HEK293 (cell line): ENCODE data around the gene CNTFR.

Source experiments
- CTCF ChIP-seq: fragments of 450-650 bp; formaldehyde crosslinking; IDR thresholded peaks from 2 replicates; pipeline ENCODE4 v1.5.1; 2016; ENCODE audit warnings: missing biosample characterization, missing genetic modification characterization
- REST ChIP-seq: fragments of 450-650 bp; formaldehyde crosslinking; IDR thresholded peaks from 2 replicates; pipeline ENCODE4 v1.5.1; 2016; ENCODE audit warnings: missing biosample characterization, missing genetic modification characterization
- ZBTB20 ChIP-seq: fragments of 450-650 bp; formaldehyde crosslinking; IDR thresholded peaks from 2 replicates; pipeline ENCODE4 v1.5.1; 2016; ENCODE audit warnings: missing biosample characterization, missing genetic modification characterization
- ZBTB21 ChIP-seq: fragments of 450-650 bp; formaldehyde crosslinking; IDR thresholded peaks from 2 replicates; pipeline ENCODE4 v1.5.1; 2017; ENCODE audit warnings: missing biosample characterization, missing genetic modification characterization
- ZFP41 ChIP-seq: fragments of 450-650 bp; formaldehyde crosslinking; IDR thresholded peaks from 2 replicates; pipeline ENCODE4 v1.5.1; 2016; ENCODE audit warnings: missing biosample characterization, missing genetic modification characterization, borderline replicate concordance
- ZNF639 ChIP-seq: fragments of 450-650 bp; formaldehyde crosslinking; IDR thresholded peaks from 2 replicates; pipeline ENCODE4 v1.5.1; 2016; ENCODE audit warnings: missing biosample characterization, missing genetic modification characterization
- ZNF792 ChIP-seq: fragments of 450-650 bp; formaldehyde crosslinking; IDR thresholded peaks from 2 replicates; pipeline ENCODE4 v1.5.1; 2016; ENCODE audit warnings: missing biosample characterization, missing genetic modification characterization
- ZSCAN18 ChIP-seq: fragments of 450-650 bp; formaldehyde crosslinking; IDR thresholded peaks from 2 replicates; pipeline ENCODE4 v1.5.1; 2016; ENCODE audit warnings: missing biosample characterization, missing genetic modification characterization

GRCh38 chr9:34553511-34554021 is 36.0 kb downstream of the CNTFR start:
- no peak for TF ChIP-seq CTCF (tag by site-specific recombination)
- no peak for TF ChIP-seq ZBTB21 (tag by site-specific recombination)
- no peak for TF ChIP-seq ZNF639 (tag by site-specific recombination)
- no peak for TF ChIP-seq ZSCAN18 (tag by site-specific recombination)
- TF ChIP-seq ZFP41 (tag by site-specific recombination), result no peak
- TF ChIP-seq ZBTB20 (tag by site-specific recombination), result no peak
- TF ChIP-seq REST (tag by site-specific recombination), result no peak
- TF ChIP-seq ZNF792, result no peak
